AG20443 (cell line): ENCODE measurements around the gene DNAJC17.

ENCODE experiments used
- DNase-seq: peaks from one replicate; pipeline ENCODE4 v3.0.0; 2012; ENCODE audit warnings: low spot score, mixed read lengths

DNAJC17 gene

GRCh38 chr15:40790718-40791117, 16.6 kb downstream of the DNAJC17 start:
- no peak for DNase-seq

GRCh38 chr15:40789999-40790398, 17.3 kb downstream of the DNAJC17 start:
- no peak for DNase-seq

- no peak for DNase-seq
Measured at GRCh38 chr15:40789119-40789518, 18.2 kb downstream of the DNAJC17 start.

DNA sequence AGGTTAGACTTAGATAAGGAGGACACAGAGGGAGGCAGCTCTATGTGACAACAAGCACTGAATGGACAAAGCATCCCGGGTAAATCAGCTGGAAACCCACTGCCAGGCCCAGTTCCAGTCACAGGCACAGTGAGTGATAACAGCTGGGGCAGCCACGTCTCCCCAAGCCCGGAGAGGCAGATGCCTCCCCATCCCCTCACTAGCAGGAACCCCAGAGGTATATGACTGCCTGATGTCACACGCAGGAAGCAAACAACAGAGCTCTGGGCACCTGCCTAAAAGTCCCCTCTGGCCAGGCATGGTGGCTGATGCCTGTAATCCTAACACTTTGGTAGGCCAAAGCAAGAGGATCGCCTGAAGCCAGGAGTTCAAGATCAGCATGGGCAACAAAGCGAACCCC, 19.3 kb downstream of the DNAJC17 start:
- no peak for DNase-seq

DNA sequence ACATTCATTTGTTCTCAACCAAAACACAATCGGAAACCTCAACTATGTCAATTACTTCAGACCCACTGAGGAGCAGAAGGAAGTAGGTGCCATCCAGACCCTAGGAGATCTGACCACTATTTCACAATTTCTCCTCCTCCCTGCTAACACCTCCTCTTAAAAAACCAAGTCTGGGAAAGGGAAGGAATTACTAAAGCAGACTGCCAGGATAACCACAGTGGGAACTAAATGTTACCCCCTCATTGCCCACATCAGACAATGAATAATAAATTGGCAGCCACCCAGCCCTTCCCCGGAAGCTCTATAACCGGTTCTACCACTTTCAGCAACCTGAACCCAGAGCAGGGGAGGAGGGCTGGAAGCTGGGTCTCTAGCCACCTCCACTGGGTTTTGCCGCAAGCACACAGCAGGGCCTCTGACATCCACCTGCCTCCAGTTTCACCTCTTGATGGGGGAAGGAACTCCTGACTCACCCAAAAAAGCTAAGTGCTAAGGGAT, 19.9 kb downstream of the DNAJC17 start:
- peak; percentile 55 for DNase-seq

GRCh38 chr15:40785814-40786213, 21.5 kb downstream of the DNAJC17 start:
- no peak for DNase-seq

DNA sequence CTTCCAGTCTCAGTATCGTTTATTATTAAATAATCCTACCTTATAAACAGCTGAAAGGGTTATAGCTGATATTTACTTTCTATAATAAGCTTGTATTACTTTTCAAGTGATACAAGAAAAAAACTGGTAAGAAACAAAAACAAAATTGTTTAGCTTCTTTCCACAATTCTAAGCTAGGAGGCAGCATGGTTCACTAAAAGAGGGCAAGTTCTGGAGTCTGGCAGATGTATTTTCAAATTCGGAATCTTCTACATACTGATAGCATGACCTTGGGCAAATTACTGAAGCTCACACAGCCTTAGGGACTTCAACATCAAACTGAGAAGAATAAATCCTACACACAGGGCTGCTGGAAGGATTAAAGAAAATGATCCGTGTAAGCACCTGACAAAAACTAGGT, 22.1 kb downstream of the DNAJC17 start:
- no peak for DNase-seq

DNA sequence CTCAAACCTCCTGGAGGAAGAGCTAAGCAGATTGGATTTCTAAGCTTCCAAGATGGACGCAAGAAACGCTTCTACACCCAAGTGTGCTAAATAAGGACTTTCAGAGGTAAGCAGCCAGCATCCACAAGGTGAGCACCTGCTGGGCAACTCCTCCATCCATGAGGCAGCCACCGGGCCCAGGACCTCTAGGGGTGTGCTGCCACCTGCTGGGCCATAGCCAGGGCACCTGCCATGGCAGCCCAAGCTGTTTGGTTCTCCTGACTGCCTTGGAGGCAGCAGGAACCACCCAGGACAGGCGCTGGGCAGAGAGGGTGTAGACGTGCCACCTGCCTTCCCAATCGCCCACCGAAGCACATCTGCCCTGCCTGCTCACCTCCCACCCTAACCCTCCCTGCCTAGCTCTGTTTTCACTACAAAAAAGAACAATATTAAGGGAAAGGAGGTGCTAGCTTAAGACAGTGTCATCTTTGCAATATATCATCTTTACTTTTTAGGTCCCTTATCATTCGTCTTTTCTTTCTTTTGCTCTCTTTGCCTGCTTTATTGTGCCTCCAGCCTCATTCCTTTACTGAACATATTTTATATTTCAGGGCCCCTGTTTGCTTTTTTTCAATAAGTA, 24.6 kb downstream of the DNAJC17 start:
- no peak for DNase-seq

- DNase-seq, result peak; percentile 93
Measured at GRCh38 chr15:40776537-40777141, 30.6 kb downstream of the DNAJC17 start.

GRCh38 chr15:40775740-40776536, 31.3 kb downstream of the DNAJC17 start:
- no peak for DNase-seq

DNA sequence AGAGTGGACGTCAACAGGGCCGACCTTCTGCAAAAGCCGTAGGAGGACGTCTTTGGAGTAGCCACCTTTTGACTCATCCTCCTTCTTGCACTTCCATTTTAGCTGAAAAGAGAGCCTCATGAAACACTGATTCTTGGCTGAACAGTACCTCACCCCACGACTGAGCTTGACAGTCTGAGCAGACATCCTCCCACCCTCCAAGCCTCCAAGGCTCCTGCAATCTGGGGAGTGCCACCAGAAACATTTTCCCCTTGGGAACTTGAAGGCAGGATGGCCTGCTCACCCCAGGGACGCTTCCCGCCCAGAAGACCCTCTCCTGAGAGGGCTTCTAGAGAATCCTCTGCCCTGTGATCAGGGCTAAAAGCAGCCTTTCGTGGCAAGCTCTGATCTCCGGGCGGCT, 32.3 kb downstream of the DNAJC17 start:
- no peak for DNase-seq

DNA sequence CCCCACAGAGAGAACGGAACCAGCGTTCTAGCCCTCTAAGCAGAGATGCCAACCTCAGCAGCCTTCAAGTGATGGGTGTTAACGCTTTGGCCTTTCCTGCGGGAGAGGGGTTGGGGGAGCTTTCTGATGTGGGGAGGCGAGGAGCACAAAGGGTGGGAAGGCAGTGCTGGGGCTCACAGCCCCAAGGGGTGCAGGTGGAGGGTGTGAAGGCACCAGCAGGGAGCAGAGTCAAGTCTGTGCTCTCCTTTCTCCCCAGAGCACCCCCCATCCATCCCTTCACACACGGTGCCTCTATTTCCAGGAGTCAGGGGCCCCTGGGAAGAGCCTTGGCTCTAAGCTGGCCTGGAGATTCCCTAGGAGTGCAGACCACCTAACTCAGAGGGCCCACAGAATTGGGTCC, 33.4 kb downstream of the DNAJC17 start:
- DNase-seq, result no peak

- DNase-seq, result no peak
Measured at GRCh38 chr15:40773496-40773895, 33.8 kb downstream of the DNAJC17 start.

DNA sequence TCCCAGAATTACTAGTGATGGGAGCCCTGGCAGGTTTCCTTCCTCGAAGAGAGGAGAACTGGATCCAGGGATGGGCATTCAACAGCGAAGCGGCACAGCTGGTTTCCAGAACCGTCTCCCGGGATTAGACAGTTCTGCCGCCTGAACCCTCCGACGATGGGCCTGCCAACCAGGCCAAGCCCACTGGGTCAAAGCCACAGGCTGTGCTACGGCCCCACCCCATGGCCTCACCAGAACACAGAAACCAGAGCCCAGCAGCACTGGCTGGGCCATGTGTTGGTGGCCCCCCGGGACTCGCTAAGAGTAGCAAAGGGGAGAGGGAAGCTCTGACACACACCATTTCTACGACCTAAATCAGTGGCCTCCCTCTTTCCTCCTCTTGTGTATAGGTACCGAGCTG, 35.3 kb downstream of the DNAJC17 start:
- DNase-seq, result no peak

DNA sequence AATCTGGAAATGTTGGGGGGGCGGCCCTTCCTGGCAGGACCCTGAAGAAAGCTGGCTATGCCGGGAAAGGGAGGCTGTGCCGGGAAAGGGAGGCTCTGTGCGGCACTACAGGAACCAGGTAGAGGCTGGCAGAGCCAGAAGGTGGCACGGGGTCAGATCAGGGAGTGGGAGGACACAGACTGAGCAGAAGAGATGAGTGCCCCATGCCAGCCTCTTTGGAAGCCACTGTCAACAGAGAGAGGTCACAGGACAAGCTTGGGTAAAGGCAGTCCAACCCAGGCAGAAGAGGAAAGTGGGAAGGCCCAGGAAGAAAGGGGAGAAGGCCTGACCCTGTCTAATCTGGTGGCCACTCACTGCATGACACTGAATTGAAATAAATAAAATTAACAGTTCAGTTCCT, 36.0 kb downstream of the DNAJC17 start:
- no peak for DNase-seq

DNA sequence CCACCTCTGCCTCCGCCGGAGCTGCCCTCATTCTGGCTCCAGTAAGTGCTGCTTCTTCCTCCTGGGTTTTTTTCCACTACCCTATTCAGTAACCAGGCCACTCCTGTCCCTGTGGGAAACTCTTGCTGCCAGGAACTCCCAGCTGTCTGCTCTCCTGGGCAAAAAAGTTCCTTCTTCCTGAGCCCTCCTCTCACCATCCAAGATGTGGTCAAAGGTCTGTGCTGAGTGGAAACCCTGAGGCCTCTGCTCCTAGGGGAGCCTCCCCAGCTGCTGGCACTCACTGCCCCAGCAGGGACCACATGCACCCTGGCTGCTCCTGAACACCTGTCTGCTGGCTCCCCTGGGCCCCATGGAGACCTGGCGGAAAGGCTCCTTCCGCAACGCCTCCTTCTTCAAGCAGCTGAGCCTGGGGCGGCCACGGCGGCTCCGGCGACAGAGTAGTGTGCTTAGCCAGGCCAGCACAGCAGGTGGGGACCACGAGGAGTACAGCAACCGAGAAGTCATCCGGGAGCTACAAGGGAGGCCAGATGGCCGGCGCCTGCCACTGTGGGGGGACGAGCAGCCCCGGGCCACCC, 37.0 kb downstream of the DNAJC17 start:
- DNase-seq, result no peak

GRCh38 chr15:40769274-40770146, 37.8 kb downstream of the DNAJC17 start, which contains the start of gene C15orf62:
TSS of gene C15orf62 (plus strand) at chr15:40769980. CDS start at chr15:40770496, 516 bp downstream.
- DNase-seq, result no peak

DNA sequence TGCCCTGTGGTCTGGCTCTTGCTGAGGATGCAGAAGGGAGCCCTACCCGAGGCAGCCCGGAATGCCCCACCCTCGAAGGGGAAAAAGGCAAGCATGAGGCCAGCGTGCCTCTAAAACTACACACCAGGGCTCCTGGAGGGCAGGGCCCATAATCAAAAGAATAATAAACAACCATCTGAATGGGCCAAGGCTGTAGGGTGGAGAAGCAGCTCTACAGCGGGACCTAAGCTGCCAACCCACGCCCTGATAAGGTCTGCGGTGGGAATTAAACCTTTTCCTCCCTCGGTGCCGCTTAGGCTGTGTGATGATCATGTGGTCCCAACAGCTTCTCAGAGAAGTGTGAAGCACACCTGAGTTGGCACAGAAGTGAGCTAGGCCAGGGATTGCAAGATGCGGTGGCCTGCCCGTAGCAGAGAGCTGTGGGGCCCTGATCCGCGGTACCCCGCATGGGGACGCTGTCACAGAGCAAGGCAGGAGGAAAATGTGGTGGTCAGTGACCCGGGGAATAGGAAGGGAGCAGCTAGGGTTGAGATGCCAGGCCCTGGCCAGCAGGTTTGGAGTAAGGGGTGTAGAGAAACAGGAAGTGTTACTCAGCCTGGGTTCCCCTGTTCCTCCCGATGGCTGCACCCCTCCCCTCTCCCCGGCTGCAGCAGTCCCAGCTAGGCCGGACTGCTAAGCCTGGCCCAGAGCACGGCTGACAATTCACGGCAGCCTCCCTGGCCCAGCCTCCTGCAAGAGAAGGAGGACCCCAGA, 38.6 kb downstream of the DNAJC17 start:
- DNase-seq, result no peak

- DNase-seq, result no peak
Measured at GRCh38 chr15:40767838-40768500, 39.3 kb downstream of the DNAJC17 start.
